GM12878 (cell line): ENCODE data around the gene NT5C2. TPM values are rescaled to one million over a fixed set of nuclear protein-coding genes. Genes with fewer than 3 reads are reported as not detected.

Source experiments
- ATAC-seq: fragments of 200-7000 bp; cut with Tn5 transposase; 3 replicates; pipeline ENCODE4 v1.9.1; 2020; ENCODE audit warnings: mild to moderate bottlenecking, moderate library complexity
- BruUV-seq: library from RNA; stranded (reverse); fragments of 400-500 nt; replicated peaks from 2 replicates; lab custom pipeline; 2021; lab: Mats Ljungman, UMichigan
- CTCF ChIA-PET: fragments of 300-600 bp; sonication (Branson Sonifier 250); formaldehyde crosslinking; extraction: SDS; loops from one replicate; lab custom pipeline; 2021; ENCODE audit warnings: inconsistent platforms; lab: Yijun Ruan, JAX
- POLR2A ChIA-PET: fragments of 350-600 bp; formaldehyde crosslinking; extraction: SDS; loops from one replicate; lab custom pipeline; 2021; ENCODE audit warnings: inconsistent platforms; lab: Charles Lee
- RAD21 ChIA-PET: fragments of 300-600 bp; sonication (Branson Sonifier 250); formaldehyde crosslinking; loops from one replicate; lab custom pipeline; 2023; ENCODE audit warnings: antibody characterized with exemption; ENCODE audit not compliant: unreplicated experiment; lab: Charles Lee
- SMC1A ChIA-PET: fragments of 300-600 bp; sonication (Branson Sonifier 250); formaldehyde crosslinking; loops from one replicate; lab custom pipeline; 2023; ENCODE audit not compliant: unreplicated experiment, uncharacterized antibody; lab: Charles Lee
- DNase-seq: peaks from one replicate; pipeline ENCODE4 v3.0.0-alpha.2; 2011; ENCODE audit warnings: low read depth, low spot score
- FAIRE-seq: peaks from 3 replicates; lab custom pipeline; 2011; peaks lifted over from hg19 to GRCh38; lab: Jason Lieb, UNC
- H2AFZ ChIP-seq: 2 replicates; pipeline ENCODE4 v1.6.0; 2011; ENCODE audit warnings: low read depth, low read length, control low read depth; ENCODE audit not compliant: control insufficient read depth
- H3K27ac ChIP-seq: 2 replicates; pipeline ENCODE4 v1.5.1; 2011; ENCODE audit warnings: control low read depth; ENCODE audit not compliant: control insufficient read depth, insufficient read depth
- H3K27me3 ChIP-seq, 2 experiments: replicated peaks in 1 of 2; 2 replicates each; pipeline versions ENCODE4 v1.6.0 to v1.6.1; 2011; ENCODE audit warnings: low read length in 1 of 2; ENCODE audit not compliant: control insufficient read depth in 2 of 2, insufficient read depth in 2 of 2
- H3K36me3 ChIP-seq, 2 experiments: 2 replicates each; pipeline ENCODE4 v1.5.1; 2011; ENCODE audit warnings: low read length in 1 of 2; ENCODE audit not compliant: control insufficient read depth in 2 of 2, insufficient read depth in 2 of 2
- H3K4me1 ChIP-seq: 2 replicates; pipeline ENCODE4 v1.6.1; 2011; ENCODE audit warnings: mild to moderate bottlenecking, low read length, moderate library complexity, mixed read lengths; ENCODE audit not compliant: control insufficient read depth, insufficient read depth
- H3K4me2 ChIP-seq: 2 replicates; pipeline ENCODE4 v1.6.0; 2011; ENCODE audit warnings: control low read depth; ENCODE audit not compliant: control insufficient read depth, insufficient read depth
- H3K4me3 ChIP-seq: fragments of 200-600 bp; sonication (generic); 2 replicates; pipeline ENCODE4 v1.5.1; 2016
- H3K79me2 ChIP-seq: 2 replicates; pipeline ENCODE4 v1.6.0; 2011; ENCODE audit warnings: low read length; ENCODE audit not compliant: control insufficient read depth, insufficient read depth
- H3K9ac ChIP-seq: 2 replicates; pipeline ENCODE4 v1.8.0; 2011; ENCODE audit warnings: low read length, control low read depth, mixed read lengths; ENCODE audit not compliant: control insufficient read depth, insufficient read depth
- H3K9me3 ChIP-seq: replicated peaks from 3 replicates; pipeline ENCODE4 v1.5.1; 2011; ENCODE audit warnings: mild to moderate bottlenecking, low read length; ENCODE audit not compliant: control insufficient read depth, insufficient read depth
- H4K20me1 ChIP-seq: 2 replicates; pipeline ENCODE4 v1.6.0; 2011; ENCODE audit not compliant: control insufficient read depth, insufficient read depth
- MYC ChIP-seq: IDR thresholded peaks from 2 replicates; pipeline ENCODE4 v1.6.1; 2011; ENCODE audit warnings: mild to moderate bottlenecking, low read length, moderate library complexity, inconsistent platforms; ENCODE audit not compliant: insufficient read depth, insufficient replicate concordance, insufficient read length, severe bottlenecking
- RAD21 ChIP-seq: IDR thresholded peaks from 2 replicates; pipeline ENCODE4 v1.6.1; 2011; ENCODE audit warnings: mild to moderate bottlenecking, low read depth, low read length, moderate library complexity; ENCODE audit not compliant: insufficient read depth
- SMC3 ChIP-seq: IDR thresholded peaks from 2 replicates; pipeline ENCODE4 v1.6.1; 2011; ENCODE audit warnings: low read length, improper control_type of control experiment, borderline replicate concordance
- WGBS: methylation state at CpG from one replicate; pipeline ENCODE4 v1.1.6; 2016; ENCODE audit warnings: low lambda C conversion rate; ENCODE audit not compliant: insufficient replicate concordance, insufficient coverage; ENCODE audit errors: missing lambda C conversion rate; 5-methylcytosine and 5-hydroxymethylcytosine counted together
- in situ Hi-C: fragments of 300-500 bp; cut with MboI; formaldehyde crosslinking; loops from 9 replicates; pipeline ENCODE4 v1.14.3; 2018; ENCODE audit warnings: mixed read lengths
- intact Hi-C: fragments of 100-400 bp; cut with micrococcal nuclease; formaldehyde crosslinking; loops from one replicate; pipeline ENCODE4 v1.14.2; 2022; ENCODE audit not compliant: unreplicated experiment
- polyA plus RNA-seq, 11 experiments: library from polyadenylated mRNA; depleted of rRNA in 4 of 11; unstranded in 6 of 11; stranded (reverse) in 5 of 11; fragments of >200 nt; fragmentation: Nextera tagmentation in 4 of 11; fragmentation: Illumina TruSeq in 1 of 11; extraction: Ambion mirVana in 4 of 11; extraction: Trizol in 1 of 11; gene quantifications; 1 replicate in 1 of 11; 2 replicates in 10 of 11; pipeline versions ENCODE4 v1.2.1 to v1.2.3, GENCODE V29; 2011 to 2016; ENCODE audit warnings: inconsistent platforms in 2 of 11, missing spikeins in 2 of 11, low read depth in 1 of 11
- total RNA-seq, 4 experiments: library from RNA; depleted of rRNA in 3 of 4; stranded (reverse); fragments of >200 nt in 3 of 4; fragmentation: Illumina TruSeq in 1 of 4; extraction: Trizol in 1 of 4; gene quantifications; 2 replicates each; pipeline versions ENCODE4 v1.2.1 to v1.2.3, GENCODE V29; 2013 to 2021
- TF ChIP-seq, protein P1 (sequence below): fragments of 450-650 bp; IDR thresholded peaks from 2 replicates; pipeline ENCODE4 v1.6.1; 2017; ENCODE audit warnings: borderline replicate concordance
- TF ChIP-seq, protein P2 (sequence below), 3 experiments: IDR thresholded peaks in 2 of 3; conservative IDR thresholded peaks in 1 of 3; 2 replicates each; pipeline ENCODE4 v1.5.1; 2011; ENCODE audit warnings: low read depth in 3 of 3, low read length in 3 of 3, mild to moderate bottlenecking in 3 of 3, control low read depth in 2 of 3, moderate library complexity in 2 of 3, inconsistent platforms in 1 of 3, mixed read lengths in 1 of 3; ENCODE audit not compliant: control insufficient read depth in 2 of 3, insufficient read depth in 1 of 3; ENCODE audit errors: extremely low read depth in 1 of 3

Gene NT5C2
- total and polyA plus RNA-seq, 10 of the 15 experiments (the other 5 are each of a cell fraction or from before 2014, with no cell fraction given): 15.8 to 70.1 (median 56.0) TPM

DNA sequence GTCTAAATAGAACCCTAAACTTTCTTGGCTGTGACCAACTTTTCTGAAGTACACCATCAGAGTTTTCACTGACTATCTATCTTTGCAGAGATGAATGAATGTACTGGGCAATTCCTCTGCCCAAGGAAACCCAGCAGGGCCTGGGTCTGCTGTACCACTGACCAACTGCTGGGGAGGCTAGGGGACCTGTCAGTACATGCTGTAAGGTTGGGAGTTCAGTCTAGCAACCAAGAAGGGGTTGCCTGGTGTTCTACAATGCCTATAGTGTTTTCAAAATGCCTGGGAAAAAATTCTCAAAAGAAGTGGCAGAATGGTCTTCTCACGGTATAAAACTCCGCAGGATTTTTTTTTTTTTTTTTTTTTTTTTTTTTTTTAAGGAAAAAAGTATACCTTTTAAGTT is 106.3 kb downstream of the NT5C2 start:
- no peaks in the 10 kb centered on the region for H3K4me1 ChIP-seq
- POLR2A ChIA-PET: no interaction called here
- no peak overlapping the region for H2AFZ ChIP-seq
- CTCF ChIA-PET: interaction anchor here (1.1 to 2.2 kb wide), 5 partner anchors 12 to 157 kb away, joined by 3 to 10 read pairs (median 3); no protein-coding TSS in a partner anchor
- H3K27ac ChIP-seq: no peak overlapping the region
- in situ Hi-C loops (no loop called here), intact Hi-C loops (no loop called here)
- no peak overlapping the region for H3K9ac ChIP-seq
- no peaks in the 10 kb centered on the region for H3K9me3 ChIP-seq
- DNase-seq (no peak), FAIRE-seq (no peak), ATAC-seq (no peak)
- TF ChIP-seq RAD21 (peak; percentile 17; the same call in 1 of the 2 replicates), SMC3 (no peak), MYC (no peak)
- TF ChIP-seq, protein P1, sequence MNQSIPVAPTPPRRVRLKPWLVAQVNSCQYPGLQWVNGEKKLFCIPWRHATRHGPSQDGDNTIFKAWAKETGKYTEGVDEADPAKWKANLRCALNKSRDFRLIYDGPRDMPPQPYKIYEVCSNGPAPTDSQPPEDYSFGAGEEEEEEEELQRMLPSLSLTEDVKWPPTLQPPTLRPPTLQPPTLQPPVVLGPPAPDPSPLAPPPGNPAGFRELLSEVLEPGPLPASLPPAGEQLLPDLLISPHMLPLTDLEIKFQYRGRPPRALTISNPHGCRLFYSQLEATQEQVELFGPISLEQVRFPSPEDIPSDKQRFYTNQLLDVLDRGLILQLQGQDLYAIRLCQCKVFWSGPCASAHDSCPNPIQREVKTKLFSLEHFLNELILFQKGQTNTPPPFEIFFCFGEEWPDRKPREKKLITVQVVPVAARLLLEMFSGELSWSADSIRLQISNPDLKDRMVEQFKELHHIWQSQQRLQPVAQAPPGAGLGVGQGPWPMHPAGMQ: no peak
- TF ChIP-seq, protein P2, sequence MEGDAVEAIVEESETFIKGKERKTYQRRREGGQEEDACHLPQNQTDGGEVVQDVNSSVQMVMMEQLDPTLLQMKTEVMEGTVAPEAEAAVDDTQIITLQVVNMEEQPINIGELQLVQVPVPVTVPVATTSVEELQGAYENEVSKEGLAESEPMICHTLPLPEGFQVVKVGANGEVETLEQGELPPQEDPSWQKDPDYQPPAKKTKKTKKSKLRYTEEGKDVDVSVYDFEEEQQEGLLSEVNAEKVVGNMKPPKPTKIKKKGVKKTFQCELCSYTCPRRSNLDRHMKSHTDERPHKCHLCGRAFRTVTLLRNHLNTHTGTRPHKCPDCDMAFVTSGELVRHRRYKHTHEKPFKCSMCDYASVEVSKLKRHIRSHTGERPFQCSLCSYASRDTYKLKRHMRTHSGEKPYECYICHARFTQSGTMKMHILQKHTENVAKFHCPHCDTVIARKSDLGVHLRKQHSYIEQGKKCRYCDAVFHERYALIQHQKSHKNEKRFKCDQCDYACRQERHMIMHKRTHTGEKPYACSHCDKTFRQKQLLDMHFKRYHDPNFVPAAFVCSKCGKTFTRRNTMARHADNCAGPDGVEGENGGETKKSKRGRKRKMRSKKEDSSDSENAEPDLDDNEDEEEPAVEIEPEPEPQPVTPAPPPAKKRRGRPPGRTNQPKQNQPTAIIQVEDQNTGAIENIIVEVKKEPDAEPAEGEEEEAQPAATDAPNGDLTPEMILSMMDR (IDR thresholded peaks at IDR 0.05 in 2 of 3, conservative IDR thresholded peaks at IDR 0.05 in 1 of 3; ENCODE audit: control insufficient read depth in 2 of 3, extremely low read depth in 1 of 3, insufficient read depth in 1 of 3, low read depth in 3 of 3, low read length in 3 of 3): 0 out of 6 replicates have a peak, but pooled peaks of 1 of the 3 experiments have one; percentile 3
- no peaks in the 10 kb centered on the region for H3K27me3 ChIP-seq
- no peaks in the 10 kb centered on the region for H4K20me1 ChIP-seq
- no peaks in the 10 kb centered on the region for H3K79me2 ChIP-seq
- 94% methylated on average over 2 of the region's 2 CpGs for WGBS
- peaks cover 12 to 16% of the 10 kb centered on the region in 2 experiments for H3K36me3 ChIP-seq
- SMC1A ChIA-PET: interaction anchor here (0.6 to 2.2 kb wide), 7 partner anchors 14 to 162 kb away, joined by 3 to 11 read pairs (median 4); no protein-coding TSS in a partner anchor
- BruUV-seq: no TSS peak
- no peak overlapping the region for H3K4me3 ChIP-seq
- RAD21 ChIA-PET: interaction anchor here (0.8 to 1.6 kb wide), 3 partner anchors 32 to 169 kb away, joined by 3 to 4 read pairs (median 3); partner anchors contain the start of genes CNNM2 and RPEL1
- no peak overlapping the region for H3K4me2 ChIP-seq
